Tibial nerve (tissue), 4 donors: ENCODE results near the gene BRCA2. TPM values are rescaled to one million over a fixed set of nuclear protein-coding genes. Genes with fewer than 3 reads are reported as not detected.

Source experiments
- small RNA-seq: library from RNA; depleted of rRNA; stranded (forward); fragments of <200 nt; gene quantifications from one replicate; pipeline ENCODE3, GENCODE V24; 2016
- total RNA-seq, 4 donors: library from RNA; depleted of rRNA; stranded (reverse); fragments of >200 nt; gene quantifications; one replicate each; pipeline ENCODE4 v1.1.0, GENCODE V29; 2016

Gene BRCA2
- total RNA-seq, 4 donors from 2014 or later: 0.39 to 5.4 (median 2.1) TPM

Small RNA genes within 50 kb of the gene (small RNA-seq; reads per million reads assigned to genes)
- not detected for gene RF00190

Other genes with a start within 250 kb of the BRCA2 start
- under 1 TPM in 1 of 4 donors, not detected in 3; 0.42 TPM for gene ZAR1L, start 145 bp upstream of the BRCA2 start, total RNA-seq
- 10 to 100 TPM; 15.6 to 31.4 (median 24.5) TPM for gene N4BP2L1, start 112.6 kb downstream of the BRCA2 start, total RNA-seq
- gene N4BP2L2, start 223.3 kb downstream of the BRCA2 start, total RNA-seq: 100 to 1,000 TPM; 139 to 282 (median 229) TPM